GM18951 (cell line): ENCODE measurements around the gene MAPKAP1.

Experiments
- POLR2A ChIP-seq: IDR thresholded peaks from 4 replicates; pipeline ENCODE4 v1.6.1; 2011; ENCODE audit warnings: mild to moderate bottlenecking; ENCODE audit not compliant: insufficient read length, insufficient read depth; ENCODE audit errors: extremely low read depth
- in situ Hi-C: fragments of 300-500 bp; cut with MboI; formaldehyde crosslinking; loops from one replicate; pipeline ENCODE4 v1.12.0; 2022; ENCODE audit warnings: low sequenced_read_pairs, mixed read lengths, inconsistent platforms; ENCODE audit not compliant: unreplicated experiment

Gene MAPKAP1

GRCh38 chr9:125545845-125546244 is 161.2 kb downstream of the MAPKAP1 start:
- in situ Hi-C loops: no loop called here
- no peak for TF ChIP-seq POLR2A

DNA sequence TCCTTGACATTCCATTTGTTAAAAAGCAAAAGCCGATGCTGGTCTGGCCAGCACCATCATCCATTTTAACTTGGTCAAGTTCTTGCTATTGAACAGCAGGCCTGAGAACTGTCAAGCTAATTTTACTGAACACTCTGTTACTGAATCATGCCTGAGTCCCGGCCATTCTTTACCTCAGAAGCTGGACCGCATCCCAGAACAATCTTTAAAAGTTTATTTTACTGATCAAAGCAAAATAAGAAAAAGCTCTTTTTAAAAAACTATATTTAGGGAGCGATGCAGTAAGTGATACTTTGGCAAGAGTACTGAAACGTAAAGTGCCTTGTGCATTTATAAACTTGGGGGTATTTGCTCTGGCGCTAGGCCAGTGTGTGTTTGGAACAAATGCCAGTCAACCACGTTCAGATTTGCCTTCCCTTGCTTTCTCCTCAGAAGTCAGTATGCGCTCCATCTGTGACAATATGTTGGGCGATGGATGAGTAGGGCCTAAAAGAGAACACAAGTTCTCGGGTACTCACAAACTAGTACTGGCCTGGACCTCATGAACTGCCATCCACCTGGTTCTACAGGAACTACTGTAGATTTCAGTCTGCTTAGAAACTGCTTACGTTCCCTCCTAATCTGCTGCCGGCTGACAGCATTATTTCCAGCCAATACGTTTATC is 161.9 kb downstream of the MAPKAP1 start:
- TF ChIP-seq POLR2A: no peak
- in situ Hi-C loops: no loop called here

DNA sequence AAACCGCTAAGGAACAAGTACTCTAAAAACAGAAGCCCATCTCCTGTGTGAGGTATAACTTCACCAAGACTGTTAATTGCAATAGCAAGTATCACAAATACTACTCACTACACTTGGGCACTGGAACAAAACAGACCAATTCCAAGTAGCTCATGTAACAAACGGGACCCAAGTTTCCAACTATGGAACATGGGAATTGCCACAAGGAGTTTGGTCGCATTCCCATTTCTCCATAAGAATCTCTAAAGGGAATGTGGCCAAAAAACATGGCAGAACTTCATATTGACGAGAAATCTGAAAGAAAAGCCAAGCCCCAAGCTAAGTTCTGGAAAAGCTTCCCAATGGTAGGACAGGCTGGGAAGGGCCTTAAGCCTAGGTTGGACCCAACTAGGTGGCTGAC is 162.5 kb downstream of the MAPKAP1 start:
- TF ChIP-seq POLR2A: no peak
- in situ Hi-C loops: no loop called here

DNA sequence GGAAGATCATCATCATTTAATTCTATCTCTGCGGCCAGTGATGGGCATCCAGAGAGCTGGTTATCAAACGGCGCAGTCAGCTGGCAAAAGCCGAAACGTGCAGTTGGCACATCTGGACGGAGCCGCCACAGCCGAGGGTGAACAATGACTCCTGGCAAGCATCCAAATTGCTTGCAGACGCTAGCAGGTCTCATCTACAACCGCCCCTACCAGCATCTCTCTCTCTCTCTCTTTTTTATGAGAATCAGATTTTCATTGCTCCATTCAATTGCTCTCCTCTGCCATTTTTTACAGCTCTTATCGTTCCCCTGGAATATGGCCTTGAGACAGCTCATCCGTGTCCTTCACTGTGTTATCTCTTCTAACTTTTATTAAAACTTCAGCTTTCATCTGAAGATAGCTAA is 165.2 kb downstream of the MAPKAP1 start:
- in situ Hi-C loops: no loop called here
- TF ChIP-seq POLR2A: no peak

GRCh38 chr9:125540497-125540896 is 166.5 kb downstream of the MAPKAP1 start:
- TF ChIP-seq POLR2A: no peak

DNA sequence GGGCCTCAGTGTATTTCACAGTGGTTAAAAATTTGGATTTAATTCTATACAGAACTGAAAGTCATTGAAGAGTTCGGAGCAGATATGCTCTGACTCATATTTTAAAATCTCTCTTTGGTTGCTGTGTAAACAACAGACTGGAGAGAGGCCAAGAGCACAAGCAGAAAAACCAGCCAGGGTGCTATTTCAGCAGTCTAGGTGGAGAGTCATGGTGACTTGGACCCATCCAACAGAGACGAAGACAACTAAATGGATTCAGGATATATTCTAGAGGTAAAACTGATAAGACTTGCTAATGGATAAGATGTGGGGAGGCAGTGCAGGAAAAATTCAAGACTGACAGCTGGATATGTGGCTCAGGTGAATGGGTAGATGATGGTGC is 168.9 kb downstream of the MAPKAP1 start:
- in situ Hi-C loops: no loop called here
- no peak for TF ChIP-seq POLR2A

More at GRCh38 chr9:125540497-125540896, 166.5 kb downstream of the MAPKAP1 start:
- in situ Hi-C loops: no loop called here

DNA sequence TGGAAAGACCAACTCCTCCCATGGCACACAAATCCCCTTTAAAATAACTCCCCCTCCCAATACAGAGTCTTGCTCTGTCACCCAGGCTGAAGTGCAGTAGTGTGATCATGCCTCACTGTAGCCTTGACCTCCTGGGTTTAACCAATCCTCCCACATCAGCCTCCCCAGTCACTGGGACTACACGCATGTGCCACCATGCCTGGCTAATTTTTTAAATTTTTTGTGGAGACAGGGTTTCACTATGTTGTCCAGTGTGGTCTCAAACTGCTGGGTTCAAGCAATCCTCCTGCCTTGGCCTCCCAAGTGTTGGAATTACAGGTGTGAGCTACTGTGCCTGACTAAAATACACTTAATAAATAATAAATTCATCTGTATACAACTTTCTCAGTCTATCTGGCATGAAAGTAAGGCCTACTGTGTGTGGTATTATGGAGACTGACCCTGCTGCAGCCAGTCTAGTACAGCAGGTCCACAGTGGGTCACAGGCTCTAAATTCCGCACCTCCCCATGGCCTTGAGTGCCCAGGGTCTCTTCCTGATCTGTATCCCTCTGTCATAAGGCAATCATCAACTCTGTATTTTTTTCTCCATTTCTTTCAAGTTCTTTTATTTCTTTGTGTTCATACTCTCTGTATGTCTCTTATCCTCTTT is 169.4 kb downstream of the MAPKAP1 start:
- in situ Hi-C loops: no loop called here
- no peak for TF ChIP-seq POLR2A

GRCh38 chr9:125536776-125537175 is 170.2 kb downstream of the MAPKAP1 start:
- no peak for TF ChIP-seq POLR2A
- in situ Hi-C loops: no loop called here

GRCh38 chr9:125536167-125536772 is 170.7 kb downstream of the MAPKAP1 start:
- in situ Hi-C loops: no loop called here
- TF ChIP-seq POLR2A: no peak

- in situ Hi-C loops: no loop called here
- no peak for TF ChIP-seq POLR2A
Measured at GRCh38 chr9:125534971-125535701, 171.9 kb downstream of the MAPKAP1 start.

GRCh38 chr9:125532812-125533594 is 174.0 kb downstream of the MAPKAP1 start:
- in situ Hi-C loops: no loop called here
- no peak for TF ChIP-seq POLR2A

DNA sequence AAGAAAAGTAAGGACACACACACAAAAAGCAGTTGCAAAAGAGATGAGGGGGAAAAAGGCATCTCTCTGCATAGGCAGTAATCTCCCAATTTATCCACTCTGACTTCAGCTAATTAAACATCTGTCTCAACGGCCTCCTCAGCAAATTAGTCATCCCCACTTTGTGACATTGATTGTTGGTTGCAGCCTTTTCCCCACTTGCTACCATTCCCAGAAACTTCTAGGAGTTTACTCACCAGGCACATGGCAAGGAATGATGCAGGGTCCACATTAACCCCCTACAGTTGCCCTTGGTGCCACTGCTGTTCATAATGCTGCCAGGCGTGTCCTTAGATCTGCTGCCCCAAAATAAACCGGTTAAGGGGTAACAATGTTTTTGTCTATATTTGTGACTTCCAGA is 174.6 kb downstream of the MAPKAP1 start:
- TF ChIP-seq POLR2A: no peak
- in situ Hi-C loops: no loop called here
